ENCODE data around the gene SPATA20.

The SPATA20 gene

DNA sequence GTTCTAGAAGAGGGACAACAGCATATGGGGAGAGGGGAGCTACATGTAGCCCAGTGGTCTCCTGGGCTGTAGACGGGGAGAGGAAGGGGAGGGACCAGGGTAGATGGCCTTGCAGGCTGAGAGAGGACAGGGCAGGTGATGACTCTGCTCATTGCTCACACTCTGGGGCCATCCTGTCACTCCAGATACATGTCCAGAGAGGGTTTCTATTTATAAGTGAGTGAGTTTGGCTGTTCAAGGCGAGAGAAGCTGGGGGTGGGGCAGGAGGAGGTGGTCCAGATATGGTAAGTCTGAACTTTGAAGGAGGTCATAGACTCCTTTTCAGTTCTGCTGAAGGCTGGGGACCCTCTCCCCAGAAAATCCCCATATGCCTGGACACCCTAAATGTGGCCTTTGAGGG, 35.8 kb downstream of the SPATA20 start:
- no peak for DNase-seq (ENCODE audit: low read depth)
- TF ChIP-seq, protein P1, sequence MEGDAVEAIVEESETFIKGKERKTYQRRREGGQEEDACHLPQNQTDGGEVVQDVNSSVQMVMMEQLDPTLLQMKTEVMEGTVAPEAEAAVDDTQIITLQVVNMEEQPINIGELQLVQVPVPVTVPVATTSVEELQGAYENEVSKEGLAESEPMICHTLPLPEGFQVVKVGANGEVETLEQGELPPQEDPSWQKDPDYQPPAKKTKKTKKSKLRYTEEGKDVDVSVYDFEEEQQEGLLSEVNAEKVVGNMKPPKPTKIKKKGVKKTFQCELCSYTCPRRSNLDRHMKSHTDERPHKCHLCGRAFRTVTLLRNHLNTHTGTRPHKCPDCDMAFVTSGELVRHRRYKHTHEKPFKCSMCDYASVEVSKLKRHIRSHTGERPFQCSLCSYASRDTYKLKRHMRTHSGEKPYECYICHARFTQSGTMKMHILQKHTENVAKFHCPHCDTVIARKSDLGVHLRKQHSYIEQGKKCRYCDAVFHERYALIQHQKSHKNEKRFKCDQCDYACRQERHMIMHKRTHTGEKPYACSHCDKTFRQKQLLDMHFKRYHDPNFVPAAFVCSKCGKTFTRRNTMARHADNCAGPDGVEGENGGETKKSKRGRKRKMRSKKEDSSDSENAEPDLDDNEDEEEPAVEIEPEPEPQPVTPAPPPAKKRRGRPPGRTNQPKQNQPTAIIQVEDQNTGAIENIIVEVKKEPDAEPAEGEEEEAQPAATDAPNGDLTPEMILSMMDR (IDR thresholded peaks at IDR 0.05; ENCODE audit: control insufficient read depth, extremely low read depth, insufficient read depth), result no peak
- H3K4me3 ChIP-seq (ENCODE audit: low read depth, low read length), result no peak overlapping the region

DNA sequence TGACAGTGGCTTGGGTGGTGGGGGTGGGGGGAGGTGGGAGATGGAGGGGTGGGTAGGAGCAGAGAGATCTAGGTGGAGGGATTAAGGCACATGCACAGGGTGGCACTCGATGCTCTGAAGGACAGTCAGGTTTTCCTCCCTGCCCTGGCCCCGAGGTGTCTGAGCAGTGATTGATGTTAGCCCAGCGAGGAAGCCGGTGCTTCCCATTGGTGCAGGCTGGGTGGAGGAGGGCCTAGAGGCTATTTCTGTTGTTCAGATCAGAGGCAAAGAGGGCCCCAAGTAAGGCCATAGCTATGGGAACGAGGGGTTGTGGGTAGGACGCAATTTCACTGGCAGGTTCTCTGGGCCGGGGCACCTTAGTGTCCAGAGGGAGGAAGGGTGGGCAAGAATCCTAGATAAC, 36.7 kb downstream of the SPATA20 start:
- TF ChIP-seq, protein P1 (IDR thresholded peaks at IDR 0.05; ENCODE audit: control insufficient read depth, extremely low read depth, insufficient read depth), result no peak
- no peak overlapping the region for H3K4me3 ChIP-seq (ENCODE audit: low read depth, low read length)
- no peak for DNase-seq (ENCODE audit: low read depth)

DNA sequence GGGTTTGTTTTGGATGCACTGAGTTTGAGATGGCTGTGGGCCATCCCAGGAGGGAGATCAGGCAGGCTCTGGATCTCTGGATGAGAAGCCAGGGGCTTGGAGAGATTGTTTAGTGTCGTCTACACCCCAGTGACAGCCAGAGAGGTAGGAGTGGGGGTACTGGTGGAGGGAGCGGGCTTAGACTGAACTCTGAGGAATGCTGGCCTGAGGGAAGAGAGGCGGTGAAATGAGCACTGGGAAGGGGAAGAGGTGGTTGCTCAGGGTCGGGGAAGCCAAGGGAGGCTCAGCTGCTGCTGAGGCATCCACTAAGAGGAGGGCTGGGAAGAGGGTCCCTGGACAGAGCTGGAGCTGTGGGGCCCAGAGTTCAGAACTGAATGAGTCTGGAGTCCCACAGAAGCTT, 37.1 kb downstream of the SPATA20 start:
- DNase-seq (ENCODE audit: low read depth), result no peak
- TF ChIP-seq, protein P1 (IDR thresholded peaks at IDR 0.05; ENCODE audit: control insufficient read depth, extremely low read depth, insufficient read depth), result no peak
- H3K4me3 ChIP-seq (ENCODE audit: low read depth, low read length), result no peak overlapping the region

DNA sequence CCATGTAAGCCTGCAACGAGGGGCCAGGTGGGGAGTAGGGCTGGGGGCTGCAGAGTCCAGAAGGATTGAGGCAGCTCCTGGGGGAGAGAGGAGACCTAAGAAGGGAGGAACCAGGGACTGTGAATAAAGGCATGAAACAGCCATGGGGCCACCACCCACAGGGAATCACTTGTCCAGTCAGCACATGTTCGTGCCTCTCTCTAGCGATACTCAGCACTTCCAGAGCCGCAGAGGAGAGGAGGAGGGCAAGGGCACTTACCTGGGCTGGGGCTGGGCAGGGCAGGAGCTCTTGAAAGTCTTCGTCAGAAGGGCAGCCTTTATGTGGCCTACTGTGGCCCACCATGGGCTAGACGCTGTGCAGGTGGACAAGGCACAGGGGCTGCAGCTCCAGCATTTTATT, 37.8 kb downstream of the SPATA20 start:
- H3K4me3 ChIP-seq (ENCODE audit: low read depth, low read length), result no peak overlapping the region
- TF ChIP-seq, protein P1 (IDR thresholded peaks at IDR 0.05; ENCODE audit: control insufficient read depth, extremely low read depth, insufficient read depth), result no peak
- DNase-seq (ENCODE audit: low read depth), result no peak

DNA sequence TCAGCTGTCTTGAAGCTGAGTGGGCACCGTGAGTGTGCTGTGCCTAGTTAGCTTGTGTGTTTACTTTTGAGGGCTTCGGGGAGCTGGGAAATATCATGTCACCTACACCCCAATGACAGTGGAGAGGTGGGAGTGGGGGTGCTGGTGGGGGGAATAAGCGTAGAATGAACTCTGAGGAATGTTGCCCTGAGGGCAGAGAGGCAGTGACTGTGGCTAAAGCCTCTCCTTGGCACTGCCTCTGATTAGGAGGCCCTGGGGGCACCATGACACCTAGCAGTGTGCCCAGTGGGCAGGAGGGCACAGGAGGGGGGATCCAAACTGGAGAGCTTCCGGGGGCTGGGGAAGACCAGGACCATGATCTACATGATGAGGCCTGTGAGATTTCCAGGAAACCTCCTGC, 38.4 kb downstream of the SPATA20 start:
- H3K4me3 ChIP-seq (ENCODE audit: low read depth, low read length), result no peak overlapping the region
- DNase-seq (ENCODE audit: low read depth), result no peak

DNA sequence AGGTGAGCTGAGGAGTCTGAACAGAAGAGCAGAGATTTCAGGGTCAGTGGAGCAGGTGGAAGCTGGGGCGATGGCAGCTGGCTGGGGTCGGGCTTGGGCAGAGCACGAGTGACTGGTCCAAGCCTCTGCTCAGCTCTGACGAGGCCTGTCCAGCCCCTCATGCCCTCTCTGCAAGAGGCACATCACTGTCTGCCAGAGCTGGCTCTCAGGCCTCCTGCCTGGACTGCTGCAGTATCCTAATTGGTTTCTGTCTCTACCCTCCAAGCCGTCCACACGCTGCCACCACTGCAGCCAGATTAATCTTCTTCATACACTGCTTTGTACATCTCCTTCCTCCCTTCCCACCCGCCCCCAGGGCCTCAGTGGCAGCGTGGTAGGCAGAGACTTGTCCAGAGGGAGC, 38.9 kb downstream of the SPATA20 start:
- no peak overlapping the region for H3K4me3 ChIP-seq (ENCODE audit: low read depth, low read length)
- no peak for DNase-seq (ENCODE audit: low read depth)
- TF ChIP-seq, protein P1 (IDR thresholded peaks at IDR 0.05; ENCODE audit: control insufficient read depth, extremely low read depth, insufficient read depth), result no peak

More for the DNA sequence above, 38.4 kb downstream of the SPATA20 start:
- TF ChIP-seq, protein P1 (IDR thresholded peaks at IDR 0.05; ENCODE audit: control insufficient read depth, extremely low read depth, insufficient read depth), result no peak

DNA sequence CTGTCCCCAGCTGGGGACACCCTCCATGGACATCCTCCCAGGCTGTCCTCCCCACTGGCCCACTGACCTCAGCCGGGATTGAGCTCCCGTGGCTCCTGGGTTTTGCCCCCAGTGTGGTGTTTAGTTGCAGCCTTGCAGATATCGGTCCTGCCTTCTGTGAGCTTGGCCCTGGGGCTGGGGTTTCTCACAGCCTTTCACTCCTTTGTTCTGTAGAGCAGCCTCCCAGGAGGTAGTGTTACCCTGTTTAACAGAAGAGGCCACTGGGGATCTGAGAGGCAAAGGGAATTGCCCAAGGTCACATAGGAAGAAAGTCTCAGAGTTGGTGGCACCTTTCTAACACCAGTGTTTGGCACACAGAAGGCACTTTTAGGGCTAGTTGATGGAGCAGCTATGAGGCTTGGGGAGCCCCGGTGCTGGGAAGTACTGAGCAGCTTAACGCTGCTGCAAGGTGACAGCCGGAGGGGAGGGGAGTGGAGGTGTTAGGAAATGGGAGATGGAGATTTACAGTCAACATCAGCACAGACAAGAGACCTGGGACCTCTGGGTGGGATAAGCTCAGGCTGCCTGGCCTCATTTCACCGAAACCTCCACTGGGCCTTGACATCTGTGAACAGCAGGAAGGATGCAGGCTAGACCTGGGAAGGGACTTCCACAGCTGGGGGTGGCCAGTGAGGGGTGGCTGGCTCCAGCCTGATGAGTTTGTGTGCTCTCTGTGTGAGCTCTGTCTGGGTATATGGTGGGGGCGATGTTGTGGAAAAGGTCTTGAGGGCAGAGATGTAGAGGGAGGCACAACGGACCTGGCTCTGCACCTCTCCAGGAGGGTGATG, 39.7 kb downstream of the SPATA20 start:
- TF ChIP-seq, protein P1 (IDR thresholded peaks at IDR 0.05; ENCODE audit: control insufficient read depth, extremely low read depth, insufficient read depth), result no peak
- H3K4me3 ChIP-seq (ENCODE audit: low read depth, low read length), result no peak overlapping the region
- DNase-seq (ENCODE audit: low read depth), result no peak

Data from LNCaP clone FGC (cell line).